ELF-1 (cell line): ENCODE results near the gene VAMP2.

Experiments used
- DNase-seq: peaks from one replicate; pipeline ENCODE4 v3.0.0-alpha.2; 2016; ENCODE audit warnings: low read depth, low spot score

The VAMP2 gene

GRCh38 chr17:8122924-8123694 is 39.6 kb downstream of the VAMP2 start:
- peak; percentile 47 for DNase-seq

- DNase-seq = peak; percentile 40
Observed at GRCh38 chr17:8122422-8122923, 40.3 kb downstream of the VAMP2 start.

GRCh38 chr17:8121681-8122421 is 40.9 kb downstream of the VAMP2 start:
- peak; percentile 74 for DNase-seq

- no peak for DNase-seq
Observed at GRCh38 chr17:8121407-8121680, 41.4 kb downstream of the VAMP2 start.

GRCh38 chr17:8120520-8121406 is 42.0 kb downstream of the VAMP2 start:
- peak; percentile 95 for DNase-seq

- peak; percentile 97 for DNase-seq
Observed at GRCh38 chr17:8119581-8120519, 42.9 kb downstream of the VAMP2 start.

- peak; percentile 93 for DNase-seq
Observed at GRCh38 chr17:8118769-8119580, 43.8 kb downstream of the VAMP2 start.

GRCh38 chr17:8117980-8118768 is 44.6 kb downstream of the VAMP2 start, which contains the start of gene ALOXE3:
ALOXE3 (minus strand) TSS chr17:8118514; CDS start chr17:8117990, 524 bp downstream.
- DNase-seq = peak; percentile 73

GRCh38 chr17:8117367-8117979 is 45.3 kb downstream of the VAMP2 start:
- no peak for DNase-seq

GRCh38 chr17:8116776-8117175 is 46.0 kb downstream of the VAMP2 start:
- no peak for DNase-seq

GRCh38 chr17:8110907-8111306 is 51.8 kb downstream of the VAMP2 start:
- DNase-seq = no peak

GRCh38 chr17:8110456-8110804 is 52.3 kb downstream of the VAMP2 start:
- DNase-seq = no peak

GRCh38 chr17:8109661-8110455 is 52.9 kb downstream of the VAMP2 start:
- DNase-seq = peak; percentile 80
